Measurements from ENCODE around the gene NAT9. TPM values are rescaled to one million over a fixed set of nuclear protein-coding genes. Genes with fewer than 3 reads are reported as not detected.
A peak's percentile ranks its signal among the peaks of the same experiment; 100 is the strongest.

The NAT9 gene
- total RNA-seq, 1 donor = 32.0 TPM

DNA sequence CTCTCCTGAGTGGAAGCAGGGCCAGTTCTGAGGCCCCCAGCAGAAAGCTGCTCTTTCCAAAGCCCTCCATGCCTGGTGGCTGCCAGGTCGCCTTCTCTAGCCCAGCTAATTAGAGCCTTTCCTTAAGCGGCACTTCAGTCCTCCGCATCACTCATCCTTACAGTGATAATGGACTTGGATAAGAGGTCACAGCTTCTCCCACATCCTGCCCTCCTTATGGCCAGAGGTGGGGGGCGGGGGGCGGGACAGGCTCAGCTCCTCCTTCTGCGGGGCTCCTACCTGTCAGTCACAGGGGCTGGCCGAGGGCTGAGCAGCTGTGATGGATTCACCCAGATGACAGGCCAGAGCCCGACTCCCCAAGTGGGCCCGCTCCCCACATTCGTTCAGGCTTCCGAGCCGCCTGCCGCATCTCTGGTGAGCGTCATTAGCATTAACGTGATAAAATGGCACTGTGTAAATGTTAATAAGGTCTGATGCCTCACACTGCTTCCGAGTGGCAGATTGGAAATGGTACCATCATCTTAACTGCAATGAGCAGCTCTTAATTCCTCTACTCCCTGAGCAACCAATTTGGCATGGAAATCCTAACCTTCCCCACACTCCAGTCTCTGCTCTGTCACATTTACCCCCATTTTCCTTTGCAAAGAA is 42.3 kb upstream of the NAT9 start:
- no peak overlapping the region for H3K4me3 ChIP-seq (ENCODE audit: low read depth, low read length)
- DNase-seq (ENCODE audit: low read depth) = no peak
- TF ChIP-seq, protein P1, sequence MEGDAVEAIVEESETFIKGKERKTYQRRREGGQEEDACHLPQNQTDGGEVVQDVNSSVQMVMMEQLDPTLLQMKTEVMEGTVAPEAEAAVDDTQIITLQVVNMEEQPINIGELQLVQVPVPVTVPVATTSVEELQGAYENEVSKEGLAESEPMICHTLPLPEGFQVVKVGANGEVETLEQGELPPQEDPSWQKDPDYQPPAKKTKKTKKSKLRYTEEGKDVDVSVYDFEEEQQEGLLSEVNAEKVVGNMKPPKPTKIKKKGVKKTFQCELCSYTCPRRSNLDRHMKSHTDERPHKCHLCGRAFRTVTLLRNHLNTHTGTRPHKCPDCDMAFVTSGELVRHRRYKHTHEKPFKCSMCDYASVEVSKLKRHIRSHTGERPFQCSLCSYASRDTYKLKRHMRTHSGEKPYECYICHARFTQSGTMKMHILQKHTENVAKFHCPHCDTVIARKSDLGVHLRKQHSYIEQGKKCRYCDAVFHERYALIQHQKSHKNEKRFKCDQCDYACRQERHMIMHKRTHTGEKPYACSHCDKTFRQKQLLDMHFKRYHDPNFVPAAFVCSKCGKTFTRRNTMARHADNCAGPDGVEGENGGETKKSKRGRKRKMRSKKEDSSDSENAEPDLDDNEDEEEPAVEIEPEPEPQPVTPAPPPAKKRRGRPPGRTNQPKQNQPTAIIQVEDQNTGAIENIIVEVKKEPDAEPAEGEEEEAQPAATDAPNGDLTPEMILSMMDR (IDR thresholded peaks at IDR 0.05; ENCODE audit: insufficient read depth, low read depth, low read length) = no peak

DNA sequence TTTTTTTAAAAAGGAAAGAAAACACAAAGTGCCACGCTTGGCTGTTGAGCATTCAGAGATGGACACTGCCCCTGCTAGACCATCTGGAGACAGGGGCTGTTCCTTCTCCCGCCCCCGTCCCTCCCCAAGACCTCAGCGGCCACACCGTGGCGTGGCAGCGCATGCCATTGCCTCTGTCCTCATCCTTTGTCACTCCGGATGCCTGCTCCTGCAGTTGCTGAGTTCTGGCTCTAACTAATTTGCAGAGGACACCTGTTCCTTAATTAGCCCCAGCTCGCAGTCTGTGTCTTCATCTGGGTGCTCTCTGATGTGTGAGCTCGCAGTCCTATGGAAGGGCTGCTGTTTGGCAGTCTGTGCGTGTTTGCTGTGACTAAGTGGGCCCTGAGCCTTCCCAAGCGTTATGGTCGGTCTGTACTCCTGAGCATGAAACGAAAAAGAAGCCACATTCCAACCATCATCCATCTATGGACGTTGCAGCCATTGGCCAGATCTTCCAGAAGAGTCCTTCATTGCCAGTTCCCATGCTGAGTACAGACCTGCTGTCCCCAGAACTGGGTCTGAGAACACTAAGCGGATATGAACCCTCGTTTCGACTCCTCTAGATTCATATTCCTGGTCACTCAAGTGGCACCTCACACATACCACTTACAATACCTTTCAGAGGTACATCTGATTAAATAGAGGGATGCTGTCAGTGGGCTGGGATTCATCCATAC is 40.9 kb upstream of the NAT9 start:
- H3K4me3 ChIP-seq (ENCODE audit: low read depth, low read length) = no peak overlapping the region
- TF ChIP-seq, protein P1 (IDR thresholded peaks at IDR 0.05; ENCODE audit: insufficient read depth, low read depth, low read length) = no peak
- no peak for DNase-seq (ENCODE audit: low read depth)

DNA sequence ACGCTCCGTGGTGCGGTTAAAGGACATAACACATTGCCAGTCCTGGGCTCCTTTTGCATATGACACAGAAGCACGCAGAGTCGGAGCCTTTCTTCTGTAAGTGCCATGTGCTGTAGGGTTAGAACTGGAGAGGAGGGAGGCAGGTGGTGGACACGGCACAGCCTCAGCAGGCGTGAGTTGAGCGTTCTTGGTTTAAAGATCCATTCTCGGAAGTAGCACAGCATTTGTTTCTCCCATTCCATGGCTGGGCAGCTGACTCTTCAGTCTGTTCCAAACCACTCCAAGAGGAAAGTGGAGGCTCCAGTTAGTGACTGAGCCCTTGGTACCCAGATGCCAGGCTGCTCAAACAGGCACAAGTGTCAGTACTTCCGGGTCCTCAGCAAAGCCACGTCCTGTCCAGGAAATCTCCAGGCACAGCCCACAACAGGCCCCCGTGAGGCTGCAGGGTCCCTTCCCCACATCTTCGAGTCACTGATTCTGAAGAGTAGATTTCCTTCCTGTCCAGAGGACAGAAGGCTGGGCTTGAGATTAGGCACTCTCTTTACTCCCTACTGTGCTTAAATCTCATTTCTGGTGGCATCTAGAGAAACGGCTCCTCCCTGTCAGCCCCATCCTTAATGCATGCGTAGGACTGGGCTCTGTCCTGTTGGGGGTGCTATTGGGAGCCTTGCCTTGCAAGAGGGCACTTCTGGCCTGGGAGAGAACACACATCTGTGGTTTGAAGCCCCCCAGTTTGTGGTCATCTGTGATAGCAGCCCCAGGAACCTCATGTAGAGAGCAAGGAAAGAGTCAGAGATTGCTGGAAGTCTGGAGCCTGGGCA is 39.6 kb upstream of the NAT9 start:
- H3K4me3 ChIP-seq (ENCODE audit: low read depth, low read length) = no peak overlapping the region
- TF ChIP-seq, protein P1 (IDR thresholded peaks at IDR 0.05; ENCODE audit: insufficient read depth, low read depth, low read length) = peak; percentile 20
- DNase-seq (ENCODE audit: low read depth) = no peak

DNA sequence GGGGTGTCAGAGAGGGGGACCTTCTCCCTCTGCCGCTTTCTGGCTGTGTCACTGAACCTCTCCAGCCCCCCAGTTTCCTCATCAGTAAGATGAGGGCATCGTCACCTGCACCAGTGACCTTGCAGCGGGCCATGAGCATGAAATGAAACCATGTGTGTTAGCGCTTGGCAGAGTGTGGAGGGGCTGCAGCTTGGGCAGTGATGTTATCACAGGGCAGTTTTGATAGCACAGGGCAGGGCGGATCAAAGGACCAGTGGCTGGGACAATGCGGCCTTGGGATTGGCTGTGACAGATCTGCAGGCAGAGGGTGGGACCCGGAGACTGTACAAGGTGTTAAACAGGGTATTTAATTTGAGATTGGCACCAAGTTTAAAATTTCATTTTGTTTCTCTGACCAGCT is 38.9 kb upstream of the NAT9 start:
- no peak for DNase-seq (ENCODE audit: low read depth)
- TF ChIP-seq, protein P1 (IDR thresholded peaks at IDR 0.05; ENCODE audit: insufficient read depth, low read depth, low read length) = no peak
- H3K4me3 ChIP-seq (ENCODE audit: low read depth, low read length) = no peak overlapping the region

DNA sequence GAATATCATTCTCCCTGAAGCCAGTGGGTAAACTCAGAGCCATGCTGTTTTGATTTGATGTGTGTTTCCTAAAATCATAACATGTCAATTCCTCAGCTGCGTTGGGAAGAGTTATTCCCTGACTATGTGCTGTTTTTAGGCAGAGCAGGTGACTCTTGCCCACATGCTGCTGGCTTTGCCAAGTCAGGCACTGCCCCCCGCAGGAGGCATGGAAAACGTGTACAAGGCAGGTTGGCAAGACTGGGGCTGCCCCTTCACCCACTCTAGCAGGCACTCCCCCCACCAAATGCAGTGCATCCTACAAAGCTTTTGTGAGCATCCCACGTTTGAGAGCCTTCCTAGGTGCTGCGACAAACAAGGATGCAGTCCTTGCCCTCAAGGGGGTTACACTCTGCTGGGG is 38.3 kb upstream of the NAT9 start:
- no peak overlapping the region for H3K4me3 ChIP-seq (ENCODE audit: low read depth, low read length)
- TF ChIP-seq, protein P1 (IDR thresholded peaks at IDR 0.05; ENCODE audit: insufficient read depth, low read depth, low read length) = no peak

DNA sequence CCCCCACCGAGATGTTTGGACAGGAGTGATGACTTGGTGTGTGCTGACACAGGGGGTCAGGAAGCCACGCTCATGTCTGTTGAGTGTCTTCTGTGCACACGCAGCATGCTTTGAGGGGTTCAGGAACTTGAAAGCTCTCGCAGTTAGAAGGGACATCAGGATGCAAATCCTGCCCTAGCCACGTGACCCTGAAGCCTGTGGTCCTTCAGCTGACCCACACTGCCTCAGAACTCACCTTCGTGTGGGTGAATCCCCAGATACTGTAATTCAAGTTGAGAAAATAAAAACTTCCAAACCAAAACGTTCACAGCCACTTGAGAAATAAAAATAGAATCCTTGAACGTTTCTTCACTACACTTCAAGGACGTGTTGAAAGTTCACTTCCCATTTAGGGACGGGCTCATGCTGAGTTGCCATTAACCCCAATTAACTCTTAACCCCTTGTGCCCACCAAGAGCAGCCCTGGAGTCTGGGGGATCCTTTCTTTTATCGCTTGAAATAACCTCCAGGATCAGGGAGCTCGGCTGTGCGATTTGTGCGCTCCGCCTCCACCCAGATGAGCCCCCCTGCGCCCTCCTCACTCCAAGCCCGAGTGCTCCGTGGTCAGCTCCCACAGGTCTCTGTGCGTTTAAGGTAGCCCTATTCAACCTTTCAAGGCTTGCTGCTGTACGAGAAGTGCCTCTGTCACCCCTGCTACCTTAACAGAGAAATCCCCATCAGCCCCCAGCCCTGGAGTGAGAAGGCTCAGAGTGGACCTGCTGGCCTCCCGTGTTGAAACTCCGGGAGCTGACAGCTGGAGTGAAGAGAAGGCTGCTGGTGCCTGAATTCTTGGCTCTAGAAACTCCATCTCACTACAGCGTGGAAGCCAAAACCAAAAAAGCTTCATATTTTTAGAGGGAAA is 36.2 kb upstream of the NAT9 start:
- H3K4me3 ChIP-seq (ENCODE audit: low read depth, low read length) = no peak overlapping the region
- no peak for DNase-seq (ENCODE audit: low read depth)
- TF ChIP-seq, protein P1 (IDR thresholded peaks at IDR 0.05; ENCODE audit: insufficient read depth, low read depth, low read length) = no peak

More for the DNA sequence above, 38.3 kb upstream of the NAT9 start:
- no peak for DNase-seq (ENCODE audit: low read depth)
